ENCODE data around the gene INPP4A.

DNA sequence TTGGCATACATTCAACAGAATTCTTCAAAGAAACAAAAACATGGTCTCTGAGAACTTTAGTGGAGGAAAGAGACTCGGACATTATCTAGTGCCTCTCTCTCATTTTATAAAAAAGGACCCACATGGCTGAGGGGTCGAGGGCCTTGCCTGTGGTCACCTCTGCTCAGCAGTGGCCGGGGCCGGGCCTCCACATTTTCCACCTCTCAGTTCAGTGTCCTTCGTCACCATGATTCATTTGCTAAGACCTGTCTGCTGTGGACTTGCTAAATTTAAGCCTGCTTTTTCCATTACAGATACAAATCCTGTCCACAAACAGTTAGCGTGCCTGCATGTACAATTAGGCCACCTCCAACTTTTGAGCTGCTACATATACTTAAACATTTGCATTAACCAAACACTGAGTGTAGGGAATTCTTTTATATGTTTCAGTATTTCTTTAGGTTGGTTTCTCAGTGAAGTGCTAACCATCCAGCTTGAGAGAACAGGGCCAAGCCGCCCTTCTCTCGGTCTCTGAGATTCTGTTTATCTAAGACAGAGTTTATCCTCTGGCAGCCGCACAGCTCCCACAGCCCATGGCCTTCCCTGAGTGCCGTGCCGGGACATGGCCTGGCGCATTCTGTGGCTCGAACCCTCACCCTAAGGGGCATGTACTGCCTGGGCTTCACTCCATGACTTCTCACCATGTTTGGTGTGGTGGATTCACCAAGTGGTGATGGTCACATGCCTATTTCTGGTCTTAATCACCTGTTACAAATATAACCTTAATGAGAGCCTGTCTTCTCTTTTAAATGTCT, 117.4 kb downstream of the INPP4A start:
- TF ChIP-seq, protein P1, sequence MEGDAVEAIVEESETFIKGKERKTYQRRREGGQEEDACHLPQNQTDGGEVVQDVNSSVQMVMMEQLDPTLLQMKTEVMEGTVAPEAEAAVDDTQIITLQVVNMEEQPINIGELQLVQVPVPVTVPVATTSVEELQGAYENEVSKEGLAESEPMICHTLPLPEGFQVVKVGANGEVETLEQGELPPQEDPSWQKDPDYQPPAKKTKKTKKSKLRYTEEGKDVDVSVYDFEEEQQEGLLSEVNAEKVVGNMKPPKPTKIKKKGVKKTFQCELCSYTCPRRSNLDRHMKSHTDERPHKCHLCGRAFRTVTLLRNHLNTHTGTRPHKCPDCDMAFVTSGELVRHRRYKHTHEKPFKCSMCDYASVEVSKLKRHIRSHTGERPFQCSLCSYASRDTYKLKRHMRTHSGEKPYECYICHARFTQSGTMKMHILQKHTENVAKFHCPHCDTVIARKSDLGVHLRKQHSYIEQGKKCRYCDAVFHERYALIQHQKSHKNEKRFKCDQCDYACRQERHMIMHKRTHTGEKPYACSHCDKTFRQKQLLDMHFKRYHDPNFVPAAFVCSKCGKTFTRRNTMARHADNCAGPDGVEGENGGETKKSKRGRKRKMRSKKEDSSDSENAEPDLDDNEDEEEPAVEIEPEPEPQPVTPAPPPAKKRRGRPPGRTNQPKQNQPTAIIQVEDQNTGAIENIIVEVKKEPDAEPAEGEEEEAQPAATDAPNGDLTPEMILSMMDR (IDR thresholded peaks at IDR 0.05) = no peak
- TF ChIP-seq ZFX (IDR thresholded peaks at IDR 0.05; ENCODE audit: borderline replicate concordance) = no peak

Measured in 22Rv1 (cell line).